H1 (cell line): ENCODE data around the gene KCNJ9. TPM values are rescaled to one million over a fixed set of nuclear protein-coding genes. Genes with fewer than 3 reads are reported as not detected.

Experiments used
- CHD1 ChIP-seq: IDR thresholded peaks from 2 replicates; pipeline ENCODE4 v1.6.1; 2012; ENCODE audit warnings: low read depth, low read length, improper control_type of control experiment
- EP300 ChIP-seq, 2 experiments: IDR thresholded peaks; 1 replicate in 1 of 2; 2 replicates in 1 of 2; pipeline ENCODE4 v1.6.1; 2011 to 2012; ENCODE audit warnings: low read depth in 2 of 2, low read length in 2 of 2, mild to moderate bottlenecking in 2 of 2, borderline replicate concordance in 1 of 2, inconsistent platforms in 1 of 2, moderate library complexity in 1 of 2
- POLR2A ChIP-seq, 2 experiments: IDR thresholded peaks; 1 replicate in 1 of 2; 2 replicates in 1 of 2; pipeline ENCODE4 v1.6.1; 2011; ENCODE audit warnings: low read depth in 2 of 2, low read length in 2 of 2, mild to moderate bottlenecking in 2 of 2; ENCODE audit errors: control extremely low read depth in 1 of 2
- TAF7 ChIP-seq: optimal IDR thresholded peaks from 2 replicates; pipeline ENCODE3; 2011; ENCODE audit warnings: low read depth, mild to moderate bottlenecking, inconsistent platforms, low read length, moderate library complexity, borderline replicate concordance
- polyA plus RNA-seq, 7 experiments: library from polyadenylated mRNA; depleted of rRNA in 3 of 7; stranded (reverse) in 5 of 7; unstranded in 2 of 7; fragments of >200 nt in 5 of 7; fragments of 200-250 nt in 2 of 7; gene quantifications; 1 replicate in 5 of 7; 2 replicates in 1 of 7; 4 replicates in 1 of 7; pipeline versions ENCODE4 v1.2.1 to v1.2.3, GENCODE V29; 2011 to 2013; ENCODE audit warnings: missing spikeins in 2 of 7, mixed read lengths in 2 of 7
- total RNA-seq: library from RNA; stranded (reverse); fragmentation: NEBNext Ultra II Directional; extraction: Animal tissue kit (Norgen Biotek cat#: 25700); gene quantifications from 2 replicates; pipeline ENCODE4 v1.2.1, GENCODE V29; 2021
- TF ChIP-seq, protein P1 (sequence below): IDR thresholded peaks from 2 replicates; pipeline ENCODE4 v1.6.1; 2012; ENCODE audit warnings: inconsistent platforms
- TF ChIP-seq, protein P2 (sequence below): IDR thresholded peaks from 2 replicates; pipeline ENCODE4 v1.6.1; 2012; ENCODE audit warnings: inconsistent platforms

KCNJ9 gene
- total and polyA plus RNA-seq, 2 of the 8 experiments (the other 6 are each of a cell fraction or from before 2014, with no cell fraction given), result 0.02 to 0.13 TPM

DNA sequence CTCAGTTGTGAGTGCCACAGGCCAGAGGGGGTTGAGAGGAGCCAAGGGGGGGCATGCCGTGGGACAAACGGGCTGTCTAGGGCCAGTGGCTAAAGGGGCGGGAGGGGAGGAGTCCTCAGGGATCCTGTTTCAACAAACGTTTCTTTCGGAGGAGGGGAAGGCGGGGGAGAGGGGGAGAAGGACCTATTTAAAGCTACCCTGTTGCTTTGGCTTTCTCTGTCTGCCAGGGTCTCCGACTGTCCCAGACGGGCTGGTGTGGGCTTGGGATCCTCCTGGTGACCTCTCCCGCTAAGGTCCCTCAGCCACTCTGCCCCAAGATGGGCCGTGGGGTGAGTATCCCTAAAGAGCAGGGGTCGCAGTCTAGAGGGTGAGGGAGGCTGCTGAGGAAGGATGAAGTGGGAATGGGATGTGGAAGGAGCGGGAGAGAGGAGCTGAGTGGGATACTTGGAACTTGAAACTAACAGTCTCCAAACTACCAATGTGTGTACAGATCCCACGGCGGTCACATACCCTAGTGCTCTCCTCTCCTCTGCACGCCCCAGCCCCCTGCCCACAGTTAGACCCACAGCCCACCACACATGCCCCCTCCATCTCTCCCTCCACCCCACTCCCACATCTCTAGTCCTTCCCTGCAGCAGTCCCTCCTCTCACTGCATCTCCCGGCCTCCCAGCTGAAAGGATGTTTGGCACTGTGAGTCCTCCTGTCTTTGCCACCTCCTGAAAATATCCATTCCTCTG lies 34.4 kb downstream of the KCNJ9 start, which contains the start of gene ATP1A2 (continued):
- TF ChIP-seq CHD1 (no peak), EP300 (IDR thresholded peaks at IDR 0.05; ENCODE audit: borderline replicate concordance in 1 of 2, low read depth in 2 of 2, low read length in 2 of 2) (no peak), TAF7 (no peak), POLR2A (IDR thresholded peaks at IDR 0.05; ENCODE audit: control extremely low read depth in 1 of 2, low read depth in 2 of 2, low read length in 2 of 2) (peak in 1 of 2 experiments; percentile 52; a peak in 1 of 3 replicates)
- TF ChIP-seq, protein P1, sequence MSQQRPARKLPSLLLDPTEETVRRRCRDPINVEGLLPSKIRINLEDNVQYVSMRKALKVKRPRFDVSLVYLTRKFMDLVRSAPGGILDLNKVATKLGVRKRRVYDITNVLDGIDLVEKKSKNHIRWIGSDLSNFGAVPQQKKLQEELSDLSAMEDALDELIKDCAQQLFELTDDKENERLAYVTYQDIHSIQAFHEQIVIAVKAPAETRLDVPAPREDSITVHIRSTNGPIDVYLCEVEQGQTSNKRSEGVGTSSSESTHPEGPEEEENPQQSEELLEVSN, result no peak
- TF ChIP-seq, protein P2, sequence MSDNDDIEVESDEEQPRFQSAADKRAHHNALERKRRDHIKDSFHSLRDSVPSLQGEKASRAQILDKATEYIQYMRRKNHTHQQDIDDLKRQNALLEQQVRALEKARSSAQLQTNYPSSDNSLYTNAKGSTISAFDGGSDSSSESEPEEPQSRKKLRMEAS, result 0 out of 2 replicates have a peak, but pooled peaks have one; percentile 7
